Endodermal cell (in vitro differentiated cells): ENCODE results near the gene BCL7B. TPM values are rescaled to one million over a fixed set of nuclear protein-coding genes. Genes with fewer than 3 reads are reported as not detected.

ENCODE experiments used
- DNase-seq: peaks from one replicate; pipeline ENCODE4 v3.0.0-alpha.2; 2017
- H3K27ac ChIP-seq: 2 replicates; pipeline ENCODE4 v1.5.1; 2013; ENCODE audit warnings: mild to moderate bottlenecking, low read depth, low read length, moderate library complexity
- H3K27me3 ChIP-seq: 2 replicates; pipeline ENCODE4 v1.6.1; 2013; ENCODE audit warnings: mild to moderate bottlenecking, low read length, moderate library complexity; ENCODE audit not compliant: insufficient read depth, control insufficient read depth, poor library complexity, severe bottlenecking
- H3K36me3 ChIP-seq: 2 replicates; pipeline ENCODE4 v1.7.0; 2013; ENCODE audit warnings: mild to moderate bottlenecking, low read length, moderate library complexity; ENCODE audit not compliant: control insufficient read depth, insufficient read depth
- H3K4me1 ChIP-seq: one replicate; pipeline ENCODE4 v1.7.0; 2013; ENCODE audit warnings: low read length; ENCODE audit not compliant: control insufficient read depth, insufficient read depth
- H3K4me3 ChIP-seq: 2 replicates; pipeline ENCODE4 v1.5.1; 2013; ENCODE audit warnings: mild to moderate bottlenecking, low read length, moderate library complexity
- H3K9ac ChIP-seq: 2 replicates; pipeline ENCODE4 v1.6.1; 2013; ENCODE audit warnings: mild to moderate bottlenecking, low read length, moderate library complexity; ENCODE audit not compliant: poor library complexity, severe bottlenecking; ENCODE audit errors: extremely low read depth
- H3K9me3 ChIP-seq: 2 replicates; pipeline ENCODE4 v1.6.1; 2013; ENCODE audit warnings: mild to moderate bottlenecking, low read length, moderate library complexity; ENCODE audit not compliant: control insufficient read depth
- H3K27ac Mint-ChIP-seq: 2 replicates; pipeline ENCODE4 v1.8.0; 2020; ENCODE audit warnings: mixed read lengths
- H3K27me3 Mint-ChIP-seq: 2 replicates; pipeline ENCODE4 v1.8.0; 2021; ENCODE audit warnings: mild to moderate bottlenecking, mixed read lengths; ENCODE audit not compliant: insufficient read depth
- H3K36me3 Mint-ChIP-seq: 2 replicates; pipeline ENCODE4 v1.8.0; 2020; ENCODE audit warnings: low read depth, mixed read lengths
- H3K4me1 Mint-ChIP-seq: 2 replicates; pipeline ENCODE4 v1.8.0; 2020; ENCODE audit warnings: mixed read lengths
- H3K4me3 Mint-ChIP-seq: 2 replicates; pipeline ENCODE4 v1.8.0; 2020; ENCODE audit warnings: mild to moderate bottlenecking, moderate library complexity, mixed read lengths
- H3K9me3 Mint-ChIP-seq: 2 replicates; pipeline ENCODE4 v1.8.0; 2020; ENCODE audit warnings: mild to moderate bottlenecking, mixed read lengths
- CTCF ChIP-seq: fragments of 200-600 bp; sonication (generic); conservative IDR thresholded peaks from 2 replicates; pipeline ENCODE4 v1.5.0; 2021; ENCODE audit warnings: antibody characterized with exemption, mild to moderate bottlenecking
- WGBS, 2 experiments: methylation state at CpG; one replicate each; pipeline versions ENCODE4 v1.1.5 to v1.1.7; 2013; ENCODE audit warnings: missing lambda C conversion rate in 2 of 2, mixed read lengths in 1 of 2; ENCODE audit not compliant: insufficient coverage in 1 of 2, insufficient read length in 1 of 2; 5-methylcytosine and 5-hydroxymethylcytosine counted together
- total RNA-seq, 2 donors: library from RNA; stranded (reverse); fragmentation: NEBNext Ultra II Directional in 1 of 2; extraction: Animal tissue kit (Norgen Biotek cat#: 25700) in 1 of 2; gene quantifications; 2 replicates in 1 of 2; 3 replicates in 1 of 2; pipeline ENCODE4 v1.2.1, GENCODE V29; 2021

The BCL7B gene
- total RNA-seq, 2 donors from 2014 or later, result 31.0 to 37.7 TPM

DNA sequence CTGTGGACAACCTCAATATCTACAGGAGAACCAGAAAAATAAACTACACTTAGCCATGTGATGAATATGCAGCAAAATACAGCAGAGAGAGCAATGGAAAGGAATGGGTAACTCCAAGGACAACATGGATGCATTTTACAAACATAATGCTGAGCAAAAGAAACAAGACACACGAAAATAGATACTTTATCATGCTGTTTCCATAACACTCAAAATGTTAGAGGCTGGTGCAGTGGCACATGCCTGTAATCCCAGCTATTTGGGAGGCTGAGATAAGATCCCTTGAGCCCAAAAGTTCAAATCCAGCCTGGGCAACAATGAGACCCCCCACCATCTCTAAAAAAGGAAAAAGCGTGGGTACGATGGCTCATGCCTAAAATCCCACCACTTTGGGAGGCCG is 8.3 kb downstream of the BCL7B start:
- H3K27me3 ChIP-seq, result no peaks in the 10 kb centered on the region
- H3K4me1 ChIP-seq, result no peaks in the 10 kb centered on the region
- Mint-ChIP-seq H3K4me1 (peaks cover 2% of the 10 kb centered on the region), H3K36me3 (peaks cover 55% of the 10 kb centered on the region), H3K9me3 (no peaks in the 10 kb centered on the region), H3K4me3 (no peak overlapping the region), H3K27me3 (no peaks in the 10 kb centered on the region), H3K27ac (no peak overlapping the region)
- no peak overlapping the region for H3K4me3 ChIP-seq
- WGBS, 2 experiments, result 80 to 92% methylated on average over 1 to 4 of the region's 4 CpGs
- H3K9ac ChIP-seq, result no peak overlapping the region
- no peak overlapping the region for H3K27ac ChIP-seq
- DNase-seq, result no peak
- H3K36me3 ChIP-seq, result peaks cover 64% of the 10 kb centered on the region
- H3K9me3 ChIP-seq, result no peaks in the 10 kb centered on the region
- no peak for TF ChIP-seq CTCF

DNA sequence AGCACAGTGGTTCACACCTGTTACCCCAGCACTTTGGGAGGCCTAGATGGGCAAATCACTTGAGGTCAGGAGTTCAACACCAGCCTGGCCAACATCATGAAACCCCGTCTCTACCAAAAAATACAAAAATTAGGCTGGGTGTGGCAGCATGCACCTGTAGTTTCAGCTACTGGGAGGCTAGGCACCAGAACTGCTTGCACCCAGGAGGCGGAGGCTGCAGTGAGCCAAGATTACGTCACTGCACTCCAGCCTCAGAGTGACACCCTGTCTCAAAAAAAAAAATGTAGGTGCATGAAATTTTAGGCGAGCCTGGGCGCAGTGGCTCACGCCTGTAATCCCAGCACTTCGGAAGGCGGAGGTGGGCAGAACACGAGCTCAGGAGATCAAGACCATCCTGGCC is 9.6 kb downstream of the BCL7B start:
- Histone ChIP-seq H3K4me3 (no peak overlapping the region), H3K27me3 (no peaks in the 10 kb centered on the region), H3K9me3 (no peaks in the 10 kb centered on the region), H3K27ac (no peak overlapping the region), H3K9ac (no peak overlapping the region), H3K36me3 (peaks cover 70% of the 10 kb centered on the region), H3K4me1 (no peaks in the 10 kb centered on the region)
- 93 to 96% methylated on average over 9 of the region's 9 CpGs for WGBS, 2 experiments
- no peak for TF ChIP-seq CTCF
- DNase-seq, result no peak
- Mint-ChIP-seq H3K27ac (no peak overlapping the region), H3K36me3 (peaks cover 63% of the 10 kb centered on the region), H3K9me3 (no peaks in the 10 kb centered on the region), H3K4me3 (no peak overlapping the region), H3K4me1 (no peaks in the 10 kb centered on the region), H3K27me3 (no peaks in the 10 kb centered on the region)

DNA sequence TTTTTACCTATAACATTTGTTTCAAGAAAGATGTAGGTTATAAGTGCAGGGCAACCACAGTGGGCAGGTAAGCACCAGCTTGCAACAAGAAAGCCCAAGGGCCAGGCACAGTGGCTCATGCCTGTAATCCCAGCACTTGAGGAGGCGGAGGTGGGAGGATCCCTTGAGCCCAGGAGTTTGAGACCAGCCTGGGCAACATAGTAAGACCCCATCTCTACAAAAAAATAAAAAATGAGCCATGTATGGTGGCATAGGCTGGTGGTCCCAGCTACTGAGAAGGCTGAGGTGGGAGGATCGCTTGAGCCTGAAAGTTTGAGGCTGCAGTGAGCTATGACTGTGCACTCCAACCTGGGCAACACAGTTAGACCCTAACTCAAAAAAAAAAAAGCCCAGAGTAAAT is 12.8 kb downstream of the BCL7B start:
- Histone ChIP-seq H3K9me3 (no peaks in the 10 kb centered on the region), H3K9ac (no peak overlapping the region), H3K27ac (no peak overlapping the region), H3K4me1 (no peaks in the 10 kb centered on the region), H3K4me3 (no peak overlapping the region), H3K36me3 (peaks cover 65% of the 10 kb centered on the region), H3K27me3 (no peaks in the 10 kb centered on the region)
- DNase-seq, result no peak
- 83 to 97% methylated on average over 1 to 2 of the region's 2 CpGs for WGBS, 2 experiments
- Mint-ChIP-seq H3K4me1 (no peaks in the 10 kb centered on the region), H3K36me3 (peaks cover 61% of the 10 kb centered on the region), H3K27me3 (no peaks in the 10 kb centered on the region), H3K27ac (no peak overlapping the region), H3K9me3 (no peaks in the 10 kb centered on the region), H3K4me3 (no peak overlapping the region)
- no peak for TF ChIP-seq CTCF
